Body of pancreas (tissue), 4 donors: ENCODE results near the gene UBXN6. TPM values are rescaled to one million over a fixed set of nuclear protein-coding genes. Genes with fewer than 3 reads are reported as not detected.

ENCODE experiments used
- ATAC-seq: fragments of 150-250 bp; one replicate; pipeline ENCODE4 v1.9.1; 2016
- DNase-seq, 4 donors: peaks; one replicate each; pipeline ENCODE4 v3.0.0-alpha.2; 2019
- H3K27ac ChIP-seq, 4 donors: fragments of 200-600 bp; sonication (generic); 1 replicate in 3 of 4; 2 replicates in 1 of 4; pipeline versions ENCODE4 v1.5.1 to v1.6.1; 2016 to 2019; ENCODE audit warnings: mild to moderate bottlenecking in 1 of 4, mixed read lengths in 1 of 4, moderate library complexity in 1 of 4
- H3K27me3 ChIP-seq, 2 donors: fragments of 200-600 bp; sonication (generic); one replicate each; pipeline ENCODE4 v1.6.0; 2016; ENCODE audit warnings: mild to moderate bottlenecking in 1 of 2
- H3K36me3 ChIP-seq, 2 donors: fragments of 200-600 bp; sonication (generic); replicated peaks in 1 of 2; 2 replicates each; pipeline ENCODE4 v1.5.1; 2016; ENCODE audit warnings: low read depth in 2 of 2; ENCODE audit not compliant: insufficient read depth in 1 of 2
- H3K4me1 ChIP-seq: fragments of 200-600 bp; sonication (generic); one replicate; pipeline ENCODE4 v1.6.0; 2016
- H3K4me3 ChIP-seq, 2 donors: fragments of 200-600 bp; sonication (generic); 1 replicate in 1 of 2; 2 replicates in 1 of 2; pipeline ENCODE4 v1.5.1; 2016 to 2019
- H3K9me3 ChIP-seq, 3 donors: fragments of 200-600 bp; sonication (generic); 1 replicate in 2 of 3; 2 replicates in 1 of 3; pipeline ENCODE4 v1.5.1; 2016
- CTCF ChIP-seq, 7 experiments: fragments of 450-650 bp in 4 of 7; fragments of 200-600 bp in 3 of 7; sonication (generic) in 3 of 7; IDR thresholded peaks; one replicate each; pipeline ENCODE4 v1.5.1; 2016 to 2019; ENCODE audit warnings: antibody characterized with exemption in 7 of 7
- POLR2A ChIP-seq, 3 donors: fragments of 450-650 bp; IDR thresholded peaks; one replicate each; pipeline ENCODE4 v1.6.1; 2016; ENCODE audit warnings: antibody characterized with exemption in 3 of 3, mild to moderate bottlenecking in 2 of 3
- WGBS, 2 donors: methylation state at CpG; one replicate each; pipeline ENCODE4 v1.1.5; 2017; 5-methylcytosine and 5-hydroxymethylcytosine counted together
- intact Hi-C: fragments of 100-400 bp; cut with DNase I; formaldehyde crosslinking; loops from one replicate; pipeline ENCODE4 v1.15.1; 2023
- total RNA-seq, 2 donors: library from RNA; depleted of rRNA; stranded (reverse); fragments of >200 nt; gene quantifications; one replicate each; pipeline ENCODE4 v1.1.0, GENCODE V29; 2016

The UBXN6 gene
- total RNA-seq, 2 donors from 2014 or later, result 64.6 to 107 TPM

DNA sequence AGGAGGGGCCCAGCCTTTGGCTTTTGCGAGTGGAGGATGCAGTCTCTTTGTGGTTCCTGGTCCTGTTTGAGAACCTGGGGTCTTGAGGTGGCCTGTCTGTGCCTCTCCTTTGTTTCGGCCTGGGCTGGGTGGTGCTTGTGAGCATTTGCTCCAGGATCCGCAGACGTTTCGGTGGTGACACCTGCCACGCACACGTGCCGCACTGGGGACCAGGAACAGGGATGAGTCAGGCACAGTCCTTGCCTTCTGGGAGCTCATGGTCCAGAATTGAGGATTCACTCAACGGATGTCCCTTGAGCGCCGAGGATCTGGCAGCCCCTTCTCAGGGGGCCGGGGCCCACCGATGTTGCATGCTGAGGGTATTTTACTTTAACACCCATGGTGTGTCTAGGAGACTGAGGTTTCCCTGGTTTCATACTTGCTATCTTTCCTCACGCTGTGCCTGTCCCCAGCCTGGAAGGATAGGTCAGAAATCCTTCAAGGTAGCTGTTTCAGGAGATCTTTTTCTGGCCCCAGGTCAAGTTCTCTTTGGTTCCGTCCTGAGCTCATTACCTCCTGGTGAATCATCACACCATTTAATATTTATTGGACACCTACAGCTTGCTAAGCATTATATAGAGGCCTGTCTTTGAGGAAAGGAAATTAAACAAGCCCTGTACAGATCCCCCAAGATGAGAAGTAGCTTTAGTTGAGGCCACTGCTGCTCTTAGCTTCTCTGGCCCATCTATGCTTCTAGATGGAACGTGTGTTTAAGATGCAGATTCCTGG, 19.6 kb upstream of the UBXN6 start:
- intact Hi-C loops, result no loop called here
- Histone ChIP-seq H3K27me3 (no peaks in the 10 kb centered on the region), H3K4me3 (no peak overlapping the region), H3K9me3 (no peaks in the 10 kb centered on the region), H3K4me1 (peaks cover 22% of the 10 kb centered on the region), H3K36me3 (peaks cover 0 to 2% of the 10 kb centered on the region in 2 donors), H3K27ac (no peak overlapping the region)
- WGBS, 2 donors, result 84 to 89% methylated on average over 6 to 16 of the region's 16 CpGs
- ATAC-seq (no peak), DNase-seq (no peak)
- TF ChIP-seq POLR2A (IDR thresholded peaks at IDR 0.05) (no peak), CTCF (IDR thresholded peaks at IDR 0.05) (no peak)

DNA sequence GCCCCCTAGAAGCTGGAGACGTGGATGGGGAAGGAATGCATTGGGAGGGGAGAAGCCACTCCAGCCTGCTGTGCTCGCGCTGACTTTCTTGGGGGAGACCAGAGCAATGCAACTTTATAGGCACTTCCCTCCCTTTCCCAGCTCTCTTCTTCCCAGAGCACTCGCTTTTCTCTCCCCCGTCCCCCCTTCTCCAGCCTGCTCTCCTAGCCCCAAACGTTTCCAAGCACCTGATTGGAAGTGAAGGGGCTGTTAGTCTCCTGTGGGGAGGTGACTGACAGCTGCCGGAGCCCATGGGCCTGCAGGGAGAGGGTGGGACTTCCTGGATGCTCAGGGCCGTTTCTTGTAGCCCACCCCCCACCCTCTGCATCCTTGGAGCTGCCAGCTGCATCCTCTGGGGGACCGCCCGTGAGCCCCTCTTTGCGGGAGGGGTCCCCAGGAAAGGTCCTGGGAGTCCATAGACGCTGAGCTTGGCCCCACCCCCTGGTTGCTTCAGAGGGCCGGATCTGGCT, 17.0 kb upstream of the UBXN6 start:
- Histone ChIP-seq H3K27me3 (no peaks in the 10 kb centered on the region), H3K9me3 (no peaks in the 10 kb centered on the region), H3K4me1 (peaks cover 25% of the 10 kb centered on the region), H3K27ac (no peak overlapping the region), H3K4me3 (no peak overlapping the region), H3K36me3 (peaks cover 0 to 2% of the 10 kb centered on the region in 2 donors)
- WGBS, 2 donors, result 49 to 58% methylated on average over 6 to 13 of the region's 13 CpGs
- TF ChIP-seq CTCF (IDR thresholded peaks at IDR 0.05) (no peak), POLR2A (IDR thresholded peaks at IDR 0.05) (no peak)
- intact Hi-C loops, result no loop called here
- no peak for ATAC-seq
- DNase-seq, result no peak

- DNase-seq, result no peak
- Histone ChIP-seq H3K9me3 (no peaks in the 10 kb centered on the region), H3K4me3 (no peak overlapping the region), H3K4me1 (peaks cover 25% of the 10 kb centered on the region), H3K36me3 (peaks cover 0 to 2% of the 10 kb centered on the region in 2 donors), H3K27me3 (no peaks in the 10 kb centered on the region), H3K27ac (no peak overlapping the region)
- WGBS, 2 donors, result 47 to 68% methylated on average over 13 to 23 of the region's 23 CpGs
- no peak for ATAC-seq
- intact Hi-C loops, result no loop called here
- TF ChIP-seq CTCF (IDR thresholded peaks at IDR 0.05) (no peak), POLR2A (IDR thresholded peaks at IDR 0.05) (no peak)
Measured at GRCh38 chr19:4473763-4474513, 16.3 kb upstream of the UBXN6 start.

DNA sequence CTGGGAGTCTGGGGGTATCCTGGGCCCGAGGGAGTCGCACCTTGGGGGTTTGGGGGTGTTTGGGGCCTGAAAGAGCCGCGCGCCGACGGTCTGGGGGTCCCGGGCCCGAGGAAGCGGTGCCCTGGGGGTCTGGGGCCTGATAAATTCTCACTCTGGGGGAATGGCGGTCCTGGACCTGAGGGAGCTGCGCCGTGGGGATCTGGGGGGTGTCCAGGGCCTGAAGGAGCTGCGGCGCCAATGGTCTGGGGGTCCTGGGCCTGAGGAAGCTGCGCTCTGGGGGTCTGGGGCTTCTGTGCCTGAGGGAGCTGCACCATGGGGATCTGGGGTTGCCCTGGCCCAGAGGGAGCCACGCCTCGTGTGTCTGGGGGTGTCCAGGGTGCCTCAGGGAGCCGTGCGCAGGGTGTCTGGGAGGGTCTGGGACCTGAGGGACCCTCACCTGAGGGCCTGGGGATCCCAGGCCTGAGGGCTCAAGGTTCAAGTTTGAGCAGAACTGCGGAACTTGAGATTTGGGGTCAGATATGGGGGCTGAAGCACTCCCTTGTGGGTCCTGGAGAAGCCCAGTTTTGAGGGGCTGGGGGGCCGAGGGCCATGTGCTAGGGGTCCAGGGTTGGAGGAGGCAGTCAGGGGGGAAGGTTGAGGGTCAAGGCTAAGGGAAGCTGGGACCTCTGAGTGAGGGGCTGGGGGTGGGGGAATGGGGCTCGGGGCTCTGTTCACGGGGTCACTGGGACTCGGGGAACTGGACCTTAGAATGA, 15.6 kb upstream of the UBXN6 start:
- Histone ChIP-seq H3K27me3 (no peaks in the 10 kb centered on the region), H3K9me3 (no peaks in the 10 kb centered on the region), H3K36me3 (peaks cover 0 to 2% of the 10 kb centered on the region in 2 donors), H3K27ac (peak overlapping the region in 2 of 4 donors; percentile 6 to 62), H3K4me3 (peak overlapping the region; percentile 68 to 99), H3K4me1 (peaks cover 25% of the 10 kb centered on the region)
- ATAC-seq (no peak), DNase-seq (no peak)
- WGBS, 2 donors, result 27 to 62% methylated on average over 6 to 25 of the region's 25 CpGs
- no peak for TF ChIP-seq CTCF (IDR thresholded peaks at IDR 0.05)
- no peak for TF ChIP-seq POLR2A (IDR thresholded peaks at IDR 0.05)
- intact Hi-C loops, result no loop called here
